HL-60 (cell line): ENCODE data around the gene GJE1.

Experiments
- DNase-seq, 2 experiments: peaks; one replicate each; pipeline ENCODE4 v3.0.0-alpha.2; 2010 to 2020; ENCODE audit warnings: low read depth in 1 of 2, low spot score in 1 of 2
- H3K27ac ChIP-seq: fragments of 250-450 bp; sonication (Bioruptor Pico); replicated peaks from 2 replicates; pipeline ENCODE4 v1.5.1; 2020; ENCODE audit warnings: mild to moderate bottlenecking, moderate library complexity
- H3K27me3 ChIP-seq: fragments of 250-450 bp; sonication (Bioruptor Pico); 2 replicates; pipeline ENCODE4 v1.5.1; 2021; ENCODE audit warnings: mild to moderate bottlenecking, moderate library complexity; ENCODE audit not compliant: insufficient read depth, poor library complexity, severe bottlenecking
- H3K4me3 ChIP-seq: replicated peaks from 2 replicates; pipeline ENCODE4 v1.5.1; 2011; ENCODE audit warnings: mild to moderate bottlenecking, control low read depth, low read length; ENCODE audit not compliant: insufficient read depth
- CTCF ChIP-seq: IDR thresholded peaks from one replicate; pipeline ENCODE4 v1.5.1; 2011; ENCODE audit warnings: low read length, control low read depth, inconsistent platforms; ENCODE audit not compliant: insufficient read depth
- GABPA ChIP-seq: IDR thresholded peaks from 2 replicates; pipeline ENCODE4 v1.6.1; 2012; ENCODE audit warnings: low read depth
- POLR2AphosphoS5 ChIP-seq: IDR thresholded peaks from 2 replicates; pipeline ENCODE4 v1.6.1; 2012; ENCODE audit warnings: low read depth
- REST ChIP-seq: IDR thresholded peaks from 2 replicates; pipeline ENCODE4 v1.6.1; 2012; ENCODE audit warnings: low read depth; ENCODE audit not compliant: insufficient replicate concordance
- SPI1 ChIP-seq: IDR thresholded peaks from 2 replicates; pipeline ENCODE4 v1.6.1; 2012; ENCODE audit warnings: low read depth, mild to moderate bottlenecking, borderline replicate concordance

Gene GJE1

GRCh38 chr6:142162780-142163179 is 30.1 kb downstream of the GJE1 start:
- H3K27ac ChIP-seq = no peak overlapping the region
- DNase-seq = no peak
- no peak overlapping the region for H3K4me3 ChIP-seq
- TF ChIP-seq POLR2AphosphoS5 (no peak), CTCF (no peak), SPI1 (no peak), REST (no peak), GABPA (no peak)
- no peaks in the 10 kb centered on the region for H3K27me3 ChIP-seq

GRCh38 chr6:142165227-142165626 is 32.5 kb downstream of the GJE1 start:
- DNase-seq = no peak
- Histone ChIP-seq H3K27me3 (no peaks in the 10 kb centered on the region), H3K4me3 (no peak overlapping the region), H3K27ac (no peak overlapping the region)
- no peak for TF ChIP-seq REST
- no peak for TF ChIP-seq CTCF
- TF ChIP-seq POLR2AphosphoS5 = no peak
- TF ChIP-seq SPI1 = no peak
- TF ChIP-seq GABPA = no peak

- Histone ChIP-seq H3K27ac (no peak overlapping the region), H3K27me3 (no peaks in the 10 kb centered on the region), H3K4me3 (no peak overlapping the region)
- no peak for DNase-seq
- TF ChIP-seq REST = no peak
- TF ChIP-seq CTCF = no peak
- no peak for TF ChIP-seq SPI1
- TF ChIP-seq GABPA = no peak
- TF ChIP-seq POLR2AphosphoS5 = no peak
These were observed 34.3 kb downstream of the GJE1 start for GRCh38 chr6:142167071-142167470.
